Upper lobe of left lung (tissue), 6 donors: ENCODE data around the gene PPP1R37. TPM values are rescaled to one million over a fixed set of nuclear protein-coding genes. Genes with fewer than 3 reads are reported as not detected.
A peak's percentile ranks its signal among the peaks of the same experiment; 100 is the strongest.

Experiments
- ATAC-seq, 2 donors: fragments of 200-7000 bp; cut with Tn5 transposase; one replicate each; pipeline ENCODE4 v1.9.1; 2022; ENCODE audit warnings: mild to moderate bottlenecking in 2 of 2, moderate library complexity in 2 of 2; ENCODE audit not compliant: low FRiP score in 2 of 2
- DNase-seq, 2 donors: peaks; one replicate each; pipeline ENCODE4 v3.0.0-alpha.2; 2019 to 2020
- H3K27ac ChIP-seq, 4 donors: fragments of 200-600 bp; sonication (generic); one replicate each; pipeline ENCODE4 v1.5.1; 2016 to 2019
- H3K27me3 ChIP-seq, 4 donors: fragments of 200-600 bp; sonication (generic); one replicate each; pipeline ENCODE4 v1.5.1; 2017 to 2019
- H3K36me3 ChIP-seq, 4 donors: fragments of 200-600 bp; sonication (generic); one replicate each; pipeline ENCODE4 v1.5.1; 2016 to 2019
- H3K4me1 ChIP-seq, 4 donors: fragments of 200-600 bp; sonication (generic); one replicate each; pipeline ENCODE4 v1.5.1; 2018 to 2019
- H3K4me3 ChIP-seq, 4 donors: fragments of 200-600 bp; sonication (generic); one replicate each; pipeline ENCODE4 v1.5.1; 2017 to 2019; ENCODE audit warnings: mild to moderate bottlenecking in 2 of 4, moderate library complexity in 1 of 4
- H3K9me3 ChIP-seq, 4 donors: fragments of 200-600 bp; sonication (generic); one replicate each; pipeline ENCODE4 v1.5.1; 2018 to 2019
- CTCF ChIP-seq, 6 experiments: fragments of 450-650 bp in 4 of 6; fragments of 200-600 bp in 2 of 6; sonication (generic) in 2 of 6; IDR thresholded peaks; one replicate each; pipeline ENCODE4 v1.5.1; 2016 to 2019; ENCODE audit warnings: antibody characterized with exemption in 6 of 6
- EP300 ChIP-seq, 4 donors: sonication (generic); formaldehyde crosslinking; IDR thresholded peaks; one replicate each; pipeline ENCODE4 v1.5.1; 2017; ENCODE audit warnings: antibody characterized with exemption in 4 of 4, control low read depth in 2 of 4
- POLR2A ChIP-seq, 4 donors: fragments of 450-650 bp; IDR thresholded peaks; one replicate each; pipeline ENCODE4 v1.5.1; 2016 to 2017; ENCODE audit warnings: antibody characterized with exemption in 4 of 4, mild to moderate bottlenecking in 2 of 4
- POLR2AphosphoS5 ChIP-seq, 2 donors: sonication (generic); formaldehyde crosslinking; IDR thresholded peaks; one replicate each; pipeline ENCODE4 v1.5.1; 2017; ENCODE audit warnings: antibody characterized with exemption in 2 of 2
- WGBS, 2 donors: methylation state at CpG; one replicate each; pipeline ENCODE4 v1.1.5; 2017 to 2018; 5-methylcytosine and 5-hydroxymethylcytosine counted together
- total RNA-seq, 6 donors: library from RNA; depleted of rRNA in 4 of 6; stranded (reverse); fragments of >200 nt in 4 of 6; gene quantifications; one replicate each; pipeline versions ENCODE4 v1.1.0 to v1.2.1, GENCODE V29; 2016 to 2021
- donor health status: DM: no; HTN: no; CAD: no; lungs with moderate emphysema.
- donor health status: DM: no; HTN: yes; CAD: no; lungs with severe emphysema.

PPP1R37 gene
- total RNA-seq, 6 donors from 2014 or later, result 30.0 to 64.6 (median 37.3) TPM

- Histone ChIP-seq H3K36me3 (peaks cover 0 to 4% (median 2%) of the 10 kb centered on the region in 4 donors), H3K4me3 (peak within 1 kb of the TSS; percentile 73 to 91 (median 82)), H3K4me1 (peaks cover 28 to 40% (median 31%) of the 10 kb centered on the region in 4 donors), H3K27me3 (no peaks in the 10 kb centered on the region), H3K27ac (peak within 1 kb of the TSS; percentile 94 to 95 (median 94)), H3K9me3 (no peaks in the 10 kb centered on the region)
- 0% methylated on average over 34 to 45 of the region's 51 CpGs for WGBS, 2 donors
- peak; percentile 82 to 93 for TF ChIP-seq POLR2AphosphoS5 (IDR thresholded peaks at IDR 0.05)
- TF ChIP-seq EP300 (IDR thresholded peaks at IDR 0.05), result peak in 1 of 4 donors; percentile 4
- peak in 3 of 4 donors; percentile 61 to 88 (median 68) for TF ChIP-seq POLR2A (IDR thresholded peaks at IDR 0.05)
- TF ChIP-seq CTCF (IDR thresholded peaks at IDR 0.05), result peak in 5 of 6 experiments; percentile 15 to 70 (median 56)
- DNase-seq (peak; percentile 98 to 100), ATAC-seq (peak; percentile 97 to 99)
Observed at GRCh38 chr19:45178262-45179071, 85.5 kb downstream of the PPP1R37 start, which contains the start of gene BLOC1S3. BLOC1S3 (plus strand) TSS chr19:45178784; CDS start chr19:45179297, 513 bp downstream.

- no peaks in the 10 kb centered on the region for H3K9me3 ChIP-seq
- DNase-seq, result peak in 1 of 2 donors; percentile 92
- WGBS, 2 donors, result 2 to 12% methylated on average over 14 to 26 of the region's 97 CpGs
- peak overlapping the region; percentile 73 to 91 (median 82) for H3K4me3 ChIP-seq
- peaks cover 28 to 40% (median 31%) of the 10 kb centered on the region in 4 donors for H3K4me1 ChIP-seq
- H3K27me3 ChIP-seq, result no peaks in the 10 kb centered on the region
- peak overlapping the region; percentile 90 to 95 (median 92) for H3K27ac ChIP-seq
- TF ChIP-seq CTCF (IDR thresholded peaks at IDR 0.05) (no peak), POLR2AphosphoS5 (IDR thresholded peaks at IDR 0.05) (no peak), EP300 (IDR thresholded peaks at IDR 0.05) (no peak), POLR2A (IDR thresholded peaks at IDR 0.05) (no peak)
- peaks cover 0 to 4% (median 2%) of the 10 kb centered on the region in 4 donors for H3K36me3 ChIP-seq
- ATAC-seq, result peak in 1 of 2 donors; percentile 2
Observed at GRCh38 chr19:45179072-45179891, 86.3 kb downstream of the PPP1R37 start.

- ATAC-seq (no peak), DNase-seq (no peak)
- peaks cover 0 to 4% (median 2%) of the 10 kb centered on the region in 4 donors for H3K36me3 ChIP-seq
- TF ChIP-seq POLR2A (IDR thresholded peaks at IDR 0.05) (no peak), POLR2AphosphoS5 (IDR thresholded peaks at IDR 0.05) (no peak), EP300 (IDR thresholded peaks at IDR 0.05) (no peak), CTCF (IDR thresholded peaks at IDR 0.05) (no peak)
- 46 to 67% methylated on average over 7 to 9 of the region's 9 CpGs for WGBS, 2 donors
- H3K4me3 ChIP-seq, result peak overlapping the region; percentile 73 to 91 (median 82)
- H3K27ac ChIP-seq, result peak overlapping the region; percentile 90 to 95 (median 92)
- H3K4me1 ChIP-seq, result peaks cover 28 to 40% (median 31%) of the 10 kb centered on the region in 4 donors
- H3K9me3 ChIP-seq, result no peaks in the 10 kb centered on the region
- H3K27me3 ChIP-seq, result no peaks in the 10 kb centered on the region
Observed at GRCh38 chr19:45179892-45180370, 87.0 kb downstream of the PPP1R37 start.

- peaks cover 28 to 40% (median 31%) of the 10 kb centered on the region in 4 donors for H3K4me1 ChIP-seq
- no peak overlapping the region for H3K27ac ChIP-seq
- peaks cover 0 to 4% (median 2%) of the 10 kb centered on the region in 4 donors for H3K36me3 ChIP-seq
- ATAC-seq, result no peak
- H3K9me3 ChIP-seq, result no peaks in the 10 kb centered on the region
- WGBS, 2 donors, result 86 to 90% methylated on average over 7 of the region's 7 CpGs
- no peak for TF ChIP-seq POLR2A (IDR thresholded peaks at IDR 0.05)
- no peak for TF ChIP-seq POLR2AphosphoS5 (IDR thresholded peaks at IDR 0.05)
- no peak for TF ChIP-seq CTCF (IDR thresholded peaks at IDR 0.05)
- TF ChIP-seq EP300 (IDR thresholded peaks at IDR 0.05), result no peak
- no peak for DNase-seq
- H3K27me3 ChIP-seq, result no peaks in the 10 kb centered on the region
- no peak overlapping the region for H3K4me3 ChIP-seq
Observed at GRCh38 chr19:45180936-45181335, 88.0 kb downstream of the PPP1R37 start.
